IMR-90 (cell line): ENCODE data around the gene TEX11. TPM values are rescaled to one million over a fixed set of nuclear protein-coding genes. Genes with fewer than 3 reads are reported as not detected.
"Not testable (repeated sequence)": the region's sequence is repeated elsewhere in the genome, so short reads cannot be mapped to it uniquely, and the experiment has no call there.

Source experiments
- ATAC-seq: fragments of 200-7000 bp; cut with Tn5 transposase; 2 replicates; pipeline ENCODE4 v1.9.1; 2020; ENCODE audit warnings: low read depth, mild to moderate bottlenecking, moderate library complexity
- BruUV-seq: library from RNA; stranded (reverse); fragments of 400-500 nt; replicated peaks from 2 replicates; lab custom pipeline; 2021; lab: Mats Ljungman, UMichigan
- CTCF ChIA-PET: fragments of 300-600 bp; formaldehyde crosslinking; extraction: SDS; loops from one replicate; lab custom pipeline; 2021; ENCODE audit warnings: antibody characterized with exemption; lab: Yijun Ruan, JAX
- POLR2A ChIA-PET: fragments of 300-600 bp; sonication (Branson Sonifier 250); formaldehyde crosslinking; loops from one replicate; lab custom pipeline; 2022; ENCODE audit warnings: antibody characterized with exemption; ENCODE audit not compliant: unreplicated experiment; lab: Charles Lee
- DNase-seq: peaks from one replicate; pipeline ENCODE4 v3.0.0; 2013
- H2AFZ ChIP-seq: replicated peaks from 2 replicates; pipeline ENCODE3; 2013; ENCODE audit warnings: low read length, mild to moderate bottlenecking; ENCODE audit not compliant: poor library complexity
- H2AK5ac ChIP-seq: 2 replicates; pipeline ENCODE4 v1.6.1; 2013; ENCODE audit warnings: low read depth, low read length, inconsistent platforms
- H2AK9ac ChIP-seq: replicated peaks from 2 replicates; pipeline ENCODE3; 2013; ENCODE audit warnings: mild to moderate bottlenecking, low read depth, low read length, moderate library complexity; ENCODE audit not compliant: poor library complexity
- H2BK120ac ChIP-seq: 2 replicates; pipeline ENCODE4 v1.6.1; 2013; ENCODE audit warnings: low read depth, low read length, inconsistent platforms
- H2BK15ac ChIP-seq: 3 replicates; pipeline ENCODE4 v1.6.1; 2013; ENCODE audit warnings: low read depth, low read length, inconsistent platforms
- H2BK20ac ChIP-seq: 2 replicates; pipeline ENCODE4 v1.6.1; 2013; ENCODE audit warnings: low read depth, mild to moderate bottlenecking, inconsistent platforms, low read length, moderate library complexity
- H2BK5ac ChIP-seq: 2 replicates; pipeline ENCODE4 v1.6.1; 2013; ENCODE audit warnings: mild to moderate bottlenecking, low read depth, low read length, inconsistent platforms; ENCODE audit not compliant: poor library complexity, severe bottlenecking
- H3K14ac ChIP-seq: replicated peaks from 2 replicates; pipeline ENCODE4 v1.6.1; 2013; ENCODE audit warnings: low read depth, low read length, inconsistent platforms
- H3K18ac ChIP-seq: 2 replicates; pipeline ENCODE4 v1.6.1; 2013; ENCODE audit warnings: low read depth, low read length, control low read depth
- H3K23ac ChIP-seq: 2 replicates; pipeline ENCODE4 v1.6.1; 2013; ENCODE audit warnings: low read depth, low read length, inconsistent platforms
- H3K27ac ChIP-seq: 2 replicates; pipeline ENCODE4 v1.5.1; 2013; ENCODE audit warnings: mild to moderate bottlenecking, control low read depth, low read length; ENCODE audit not compliant: insufficient read depth
- H3K27me3 ChIP-seq: 2 replicates; pipeline ENCODE4 v1.6.1; 2013; ENCODE audit warnings: low read length; ENCODE audit not compliant: control insufficient read depth, insufficient read depth
- H3K36me3 ChIP-seq: 2 replicates; pipeline ENCODE4 v1.6.1; 2013; ENCODE audit warnings: low read length, mixed read lengths; ENCODE audit not compliant: control insufficient read depth, insufficient read depth
- H3K4ac ChIP-seq: 2 replicates; pipeline ENCODE4 v1.6.1; 2013; ENCODE audit warnings: low read depth, low read length, inconsistent platforms
- H3K4me1 ChIP-seq: 2 replicates; pipeline ENCODE4 v1.6.1; 2013; ENCODE audit warnings: low read length, mixed read lengths; ENCODE audit not compliant: control insufficient read depth, insufficient read depth
- H3K4me2 ChIP-seq: 2 replicates; pipeline ENCODE4 v1.6.1; 2013; ENCODE audit warnings: low read depth, mild to moderate bottlenecking, control low read depth, low read length, moderate library complexity
- H3K4me3 ChIP-seq: 2 replicates; pipeline ENCODE4 v1.5.1; 2013; ENCODE audit warnings: low read depth, mild to moderate bottlenecking, control low read depth, low read length, moderate library complexity; ENCODE audit not compliant: insufficient read depth
- H3K56ac ChIP-seq: 2 replicates; pipeline ENCODE4 v1.6.1; 2013; ENCODE audit warnings: low read length, inconsistent platforms; ENCODE audit not compliant: insufficient read depth; ENCODE audit errors: extremely low read depth
- H3K79me1 ChIP-seq, 2 experiments: 2 replicates each; pipeline ENCODE4 v1.6.1; 2013; ENCODE audit warnings: low read length in 2 of 2, inconsistent platforms in 1 of 2, low read depth in 1 of 2
- H3K9ac ChIP-seq: 2 replicates; pipeline ENCODE4 v1.6.1; 2013; ENCODE audit warnings: low read depth, low read length, control low read depth
- H3K9me1 ChIP-seq: 2 replicates; pipeline ENCODE4 v1.6.1; 2013; ENCODE audit warnings: low read length, inconsistent platforms; ENCODE audit not compliant: insufficient read depth
- H3K9me3 ChIP-seq: 2 replicates; pipeline ENCODE4 v1.6.1; 2013; ENCODE audit warnings: low read length; ENCODE audit not compliant: control insufficient read depth, insufficient read depth
- H4K20me1 ChIP-seq: 2 replicates; pipeline ENCODE4 v1.6.1; 2013; ENCODE audit warnings: low read length, inconsistent platforms; ENCODE audit not compliant: insufficient read depth
- H4K5ac ChIP-seq: 2 replicates; pipeline ENCODE4 v1.6.1; 2013; ENCODE audit warnings: mild to moderate bottlenecking, low read depth, low read length, control low read depth
- H4K8ac ChIP-seq, 2 experiments: 2 replicates each; pipeline ENCODE4 v1.6.1; 2013; ENCODE audit warnings: low read depth in 2 of 2, low read length in 2 of 2, control low read depth in 1 of 2, inconsistent platforms in 1 of 2
- H4K91ac ChIP-seq: 2 replicates; pipeline ENCODE4 v1.6.1; 2013; ENCODE audit warnings: low read depth, low read length, inconsistent platforms; ENCODE audit not compliant: insufficient read depth
- WGBS, 2 experiments: methylation state at CpG; one replicate each; pipeline versions ENCODE4 v1.1.5 to v1.1.7; 2013; ENCODE audit warnings: missing lambda C conversion rate in 2 of 2; ENCODE audit not compliant: insufficient read length in 1 of 2; ENCODE audit errors: extremely low coverage in 2 of 2; 5-methylcytosine and 5-hydroxymethylcytosine counted together
- dilution Hi-C: fragments of 300-500 bp; cut with HindIII; formaldehyde crosslinking; loops from one replicate; pipeline ENCODE4 v1.14.3; 2018; ENCODE audit warnings: low sequenced_read_pairs; ENCODE audit not compliant: unreplicated experiment
- in situ Hi-C: fragments of 300-500 bp; cut with MboI; formaldehyde crosslinking; loops from 3 replicates; pipeline ENCODE4 v1.14.3; 2019; ENCODE audit warnings: low sequenced_read_pairs, inconsistent platforms, mixed read lengths
- intact Hi-C: fragments of 100-400 bp; cut with micrococcal nuclease; formaldehyde crosslinking; loops from 2 replicates; pipeline ENCODE4 v1.10.0; 2022
- polyA plus RNA-seq, 3 experiments: library from polyadenylated mRNA; depleted of rRNA; stranded (reverse); fragments of >200 nt; gene quantifications; 2 replicates each; pipeline ENCODE4 v1.2.3, GENCODE V29; 2012; ENCODE audit warnings: low replicate concordance in 1 of 3
- total RNA-seq: library from RNA; depleted of rRNA; stranded (reverse); fragments of >200 nt; gene quantifications from 2 replicates; pipeline ENCODE4 v1.2.3, GENCODE V29; 2012

Gene TEX11
- total and polyA plus RNA-seq, 2 of the 4 experiments (the other 2 are of a cell fraction), result not detected

DNA sequence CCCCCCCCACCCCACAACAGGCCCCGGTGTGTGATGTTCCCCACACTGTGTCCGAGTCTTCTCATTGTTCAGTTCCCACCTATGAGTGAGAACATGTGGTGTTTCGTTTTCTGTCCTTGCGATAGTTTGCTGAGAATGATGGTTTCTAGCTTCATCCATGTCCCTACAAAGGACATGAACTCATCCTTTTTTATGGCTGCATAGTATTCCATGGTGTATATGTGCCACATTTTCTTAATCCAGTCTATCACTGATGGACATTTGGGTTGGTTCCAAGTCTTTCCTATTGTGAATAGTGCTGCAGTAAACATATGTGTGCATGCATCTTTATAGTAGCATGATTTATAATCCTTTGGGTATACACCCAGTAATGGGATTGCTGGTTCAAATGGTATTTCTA, 393.2 kb downstream of the TEX11 start:
- H3K9ac ChIP-seq, H2BK20ac ChIP-seq, in situ Hi-C loops: not testable (repeated sequence)

More for the DNA sequence above, 393.2 kb downstream of the TEX11 start:
- H3K4me2 ChIP-seq, H3K79me1 ChIP-seq, H2AK5ac ChIP-seq, H4K5ac ChIP-seq, H4K8ac ChIP-seq, H3K36me3 ChIP-seq, H3K23ac ChIP-seq, H2BK15ac ChIP-seq, POLR2A ChIA-PET, H3K9me3 ChIP-seq, H3K18ac ChIP-seq, H2AK9ac ChIP-seq, H3K27me3 ChIP-seq, H3K27ac ChIP-seq, dilution Hi-C loops, CTCF ChIA-PET, H3K4ac ChIP-seq, H4K91ac ChIP-seq, H2AFZ ChIP-seq, BruUV-seq, H2BK5ac ChIP-seq, intact Hi-C loops, H4K20me1 ChIP-seq, H3K14ac ChIP-seq, H3K4me3 ChIP-seq, H3K4me1 ChIP-seq, H3K9me1 ChIP-seq, ATAC-seq, H3K56ac ChIP-seq, DNase-seq, H2BK120ac ChIP-seq: not testable (repeated sequence)
- no CpG with 5 or more reads among the region's 4 CpGs for WGBS, 2 experiments
